ENCODE results near the gene TMEM130. TPM values are rescaled to one million over a fixed set of nuclear protein-coding genes. Genes with fewer than 3 reads are reported as not detected.

The TMEM130 gene
- total and polyA plus RNA-seq, 2 experiments from 2014 or later, result 1.5 to 2.0 TPM

DNA sequence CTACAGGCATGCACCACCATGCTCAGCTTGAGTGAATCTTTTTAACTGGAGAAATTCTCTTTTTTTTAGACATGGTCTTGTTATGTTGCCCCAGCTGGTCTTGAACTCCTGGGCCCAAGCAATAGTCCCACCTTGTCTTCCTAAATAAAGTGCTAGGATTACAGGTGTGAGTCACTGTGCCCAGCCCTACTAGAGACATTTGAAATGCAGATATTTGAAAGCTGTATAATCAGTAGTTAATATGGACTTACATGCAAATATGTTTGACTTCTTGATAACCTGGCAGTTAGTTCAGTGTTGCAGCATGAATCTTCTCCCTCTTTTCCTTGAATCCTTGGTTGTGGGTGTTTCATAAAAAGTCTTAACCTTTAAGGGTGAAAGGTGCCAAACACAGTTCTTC lies 17.2 kb upstream of the TMEM130 start:
- no peak overlapping the region for H3K27ac ChIP-seq (ENCODE audit: low read depth)
- peaks cover 17% of the 10 kb centered on the region for H3K79me2 ChIP-seq (replicated peaks; ENCODE audit: insufficient read depth)
- no peaks in the 10 kb centered on the region for H3K9me2 ChIP-seq (ENCODE audit: insufficient read depth)
- Mint-ChIP-seq H3K36me3 (ENCODE audit: low read depth) (peaks cover 69% of the 10 kb centered on the region), H3K4me1 (no peaks in the 10 kb centered on the region), H3K9me3 (no peaks in the 10 kb centered on the region), H3K27me3 (ENCODE audit: insufficient read depth, low read depth, poor library complexity) (no peaks in the 10 kb centered on the region), H3K27ac (no peak overlapping the region), H3K4me3 (no peak overlapping the region)
- H3K4me1 ChIP-seq (ENCODE audit: insufficient read depth), result no peaks in the 10 kb centered on the region
- peaks cover 25% of the 10 kb centered on the region for H3K36me3 ChIP-seq (ENCODE audit: insufficient read depth)
- H3K27me3 ChIP-seq (ENCODE audit: insufficient read depth), result no peaks in the 10 kb centered on the region
- H3F3A ChIP-seq (replicated peaks; ENCODE audit: low read depth), result no peaks in the 10 kb centered on the region
- TF ChIP-seq, protein P1, sequence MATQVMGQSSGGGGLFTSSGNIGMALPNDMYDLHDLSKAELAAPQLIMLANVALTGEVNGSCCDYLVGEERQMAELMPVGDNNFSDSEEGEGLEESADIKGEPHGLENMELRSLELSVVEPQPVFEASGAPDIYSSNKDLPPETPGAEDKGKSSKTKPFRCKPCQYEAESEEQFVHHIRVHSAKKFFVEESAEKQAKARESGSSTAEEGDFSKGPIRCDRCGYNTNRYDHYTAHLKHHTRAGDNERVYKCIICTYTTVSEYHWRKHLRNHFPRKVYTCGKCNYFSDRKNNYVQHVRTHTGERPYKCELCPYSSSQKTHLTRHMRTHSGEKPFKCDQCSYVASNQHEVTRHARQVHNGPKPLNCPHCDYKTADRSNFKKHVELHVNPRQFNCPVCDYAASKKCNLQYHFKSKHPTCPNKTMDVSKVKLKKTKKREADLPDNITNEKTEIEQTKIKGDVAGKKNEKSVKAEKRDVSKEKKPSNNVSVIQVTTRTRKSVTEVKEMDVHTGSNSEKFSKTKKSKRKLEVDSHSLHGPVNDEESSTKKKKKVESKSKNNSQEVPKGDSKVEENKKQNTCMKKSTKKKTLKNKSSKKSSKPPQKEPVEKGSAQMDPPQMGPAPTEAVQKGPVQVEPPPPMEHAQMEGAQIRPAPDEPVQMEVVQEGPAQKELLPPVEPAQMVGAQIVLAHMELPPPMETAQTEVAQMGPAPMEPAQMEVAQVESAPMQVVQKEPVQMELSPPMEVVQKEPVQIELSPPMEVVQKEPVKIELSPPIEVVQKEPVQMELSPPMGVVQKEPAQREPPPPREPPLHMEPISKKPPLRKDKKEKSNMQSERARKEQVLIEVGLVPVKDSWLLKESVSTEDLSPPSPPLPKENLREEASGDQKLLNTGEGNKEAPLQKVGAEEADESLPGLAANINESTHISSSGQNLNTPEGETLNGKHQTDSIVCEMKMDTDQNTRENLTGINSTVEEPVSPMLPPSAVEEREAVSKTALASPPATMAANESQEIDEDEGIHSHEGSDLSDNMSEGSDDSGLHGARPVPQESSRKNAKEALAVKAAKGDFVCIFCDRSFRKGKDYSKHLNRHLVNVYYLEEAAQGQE (IDR thresholded peaks at IDR 0.05; ENCODE audit: unreplicated experiment), result no peak
- ATAC-seq (no peak), DNase-seq (ENCODE audit: low spot score) (no peak)
- no peak overlapping the region for H3K4me2 ChIP-seq
- H4K20me1 ChIP-seq (replicated peaks; ENCODE audit: insufficient read depth), result peaks cover 13% of the 10 kb centered on the region
- H2AFZ ChIP-seq, result no peak overlapping the region
- H3K4me3 ChIP-seq, result no peak overlapping the region

DNA sequence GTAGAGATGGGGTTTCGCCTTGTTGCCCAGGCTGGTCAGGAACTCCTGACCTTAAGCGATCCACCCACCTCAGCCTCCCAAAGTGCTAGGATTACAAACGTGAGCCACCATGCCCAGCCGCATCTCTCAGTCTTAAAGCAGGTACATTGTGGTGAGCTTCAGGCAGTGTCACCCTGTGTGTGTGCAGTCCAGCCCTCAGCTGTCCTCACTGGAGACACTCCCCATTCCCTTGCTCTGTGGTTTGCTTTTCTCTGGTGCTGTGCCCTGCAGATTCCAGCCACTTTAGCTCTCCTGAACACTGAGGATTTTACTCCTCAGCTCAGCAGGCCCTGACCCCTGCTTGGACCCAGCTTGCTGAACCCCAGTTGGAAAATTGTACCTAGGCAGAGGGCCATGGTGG lies 14.6 kb upstream of the TMEM130 start:
- Histone ChIP-seq H3K4me3 (no peak overlapping the region), H4K20me1 (replicated peaks; ENCODE audit: insufficient read depth) (peaks cover 20% of the 10 kb centered on the region), H3K4me2 (no peak overlapping the region), H3K79me2 (replicated peaks; ENCODE audit: insufficient read depth) (peaks cover 35% of the 10 kb centered on the region), H3F3A (replicated peaks; ENCODE audit: low read depth) (no peaks in the 10 kb centered on the region), H2AFZ (no peak overlapping the region), H3K27ac (ENCODE audit: low read depth) (no peak overlapping the region), H3K4me1 (ENCODE audit: insufficient read depth) (peaks cover 3% of the 10 kb centered on the region; the same call in 1 of the 2 replicates), H3K27me3 (ENCODE audit: insufficient read depth) (no peaks in the 10 kb centered on the region), H3K36me3 (ENCODE audit: insufficient read depth) (peaks cover 24% of the 10 kb centered on the region), H3K9me2 (ENCODE audit: insufficient read depth) (no peaks in the 10 kb centered on the region)
- Mint-ChIP-seq H3K4me1 (peaks cover 2% of the 10 kb centered on the region; the same call in 1 of the 3 replicates), H3K27ac (no peak overlapping the region), H3K27me3 (ENCODE audit: insufficient read depth, low read depth, poor library complexity) (no peaks in the 10 kb centered on the region), H3K4me3 (no peak overlapping the region), H3K9me3 (no peaks in the 10 kb centered on the region), H3K36me3 (ENCODE audit: low read depth) (peaks cover 65% of the 10 kb centered on the region)
- ATAC-seq, result no peak
- TF ChIP-seq ZNF114 (CRISPR knock-in tag; IDR thresholded peaks at IDR 0.05) (no peak), NANOG (IDR thresholded peaks at IDR 0.05; ENCODE audit: borderline replicate concordance) (no peak), EZH2phosphoT487 (IDR thresholded peaks at IDR 0.05; ENCODE audit: unreplicated experiment) (no peak), POLR2AphosphoS5 (IDR thresholded peaks at IDR 0.05; ENCODE audit: low read depth) (no peak), STAT1 (IDR thresholded peaks at IDR 0.05; ENCODE audit: unreplicated experiment) (no peak), EZH2 (IDR thresholded peaks at IDR 0.05; ENCODE audit: low read depth, unreplicated experiment) (no peak)
- TF ChIP-seq, protein P2, sequence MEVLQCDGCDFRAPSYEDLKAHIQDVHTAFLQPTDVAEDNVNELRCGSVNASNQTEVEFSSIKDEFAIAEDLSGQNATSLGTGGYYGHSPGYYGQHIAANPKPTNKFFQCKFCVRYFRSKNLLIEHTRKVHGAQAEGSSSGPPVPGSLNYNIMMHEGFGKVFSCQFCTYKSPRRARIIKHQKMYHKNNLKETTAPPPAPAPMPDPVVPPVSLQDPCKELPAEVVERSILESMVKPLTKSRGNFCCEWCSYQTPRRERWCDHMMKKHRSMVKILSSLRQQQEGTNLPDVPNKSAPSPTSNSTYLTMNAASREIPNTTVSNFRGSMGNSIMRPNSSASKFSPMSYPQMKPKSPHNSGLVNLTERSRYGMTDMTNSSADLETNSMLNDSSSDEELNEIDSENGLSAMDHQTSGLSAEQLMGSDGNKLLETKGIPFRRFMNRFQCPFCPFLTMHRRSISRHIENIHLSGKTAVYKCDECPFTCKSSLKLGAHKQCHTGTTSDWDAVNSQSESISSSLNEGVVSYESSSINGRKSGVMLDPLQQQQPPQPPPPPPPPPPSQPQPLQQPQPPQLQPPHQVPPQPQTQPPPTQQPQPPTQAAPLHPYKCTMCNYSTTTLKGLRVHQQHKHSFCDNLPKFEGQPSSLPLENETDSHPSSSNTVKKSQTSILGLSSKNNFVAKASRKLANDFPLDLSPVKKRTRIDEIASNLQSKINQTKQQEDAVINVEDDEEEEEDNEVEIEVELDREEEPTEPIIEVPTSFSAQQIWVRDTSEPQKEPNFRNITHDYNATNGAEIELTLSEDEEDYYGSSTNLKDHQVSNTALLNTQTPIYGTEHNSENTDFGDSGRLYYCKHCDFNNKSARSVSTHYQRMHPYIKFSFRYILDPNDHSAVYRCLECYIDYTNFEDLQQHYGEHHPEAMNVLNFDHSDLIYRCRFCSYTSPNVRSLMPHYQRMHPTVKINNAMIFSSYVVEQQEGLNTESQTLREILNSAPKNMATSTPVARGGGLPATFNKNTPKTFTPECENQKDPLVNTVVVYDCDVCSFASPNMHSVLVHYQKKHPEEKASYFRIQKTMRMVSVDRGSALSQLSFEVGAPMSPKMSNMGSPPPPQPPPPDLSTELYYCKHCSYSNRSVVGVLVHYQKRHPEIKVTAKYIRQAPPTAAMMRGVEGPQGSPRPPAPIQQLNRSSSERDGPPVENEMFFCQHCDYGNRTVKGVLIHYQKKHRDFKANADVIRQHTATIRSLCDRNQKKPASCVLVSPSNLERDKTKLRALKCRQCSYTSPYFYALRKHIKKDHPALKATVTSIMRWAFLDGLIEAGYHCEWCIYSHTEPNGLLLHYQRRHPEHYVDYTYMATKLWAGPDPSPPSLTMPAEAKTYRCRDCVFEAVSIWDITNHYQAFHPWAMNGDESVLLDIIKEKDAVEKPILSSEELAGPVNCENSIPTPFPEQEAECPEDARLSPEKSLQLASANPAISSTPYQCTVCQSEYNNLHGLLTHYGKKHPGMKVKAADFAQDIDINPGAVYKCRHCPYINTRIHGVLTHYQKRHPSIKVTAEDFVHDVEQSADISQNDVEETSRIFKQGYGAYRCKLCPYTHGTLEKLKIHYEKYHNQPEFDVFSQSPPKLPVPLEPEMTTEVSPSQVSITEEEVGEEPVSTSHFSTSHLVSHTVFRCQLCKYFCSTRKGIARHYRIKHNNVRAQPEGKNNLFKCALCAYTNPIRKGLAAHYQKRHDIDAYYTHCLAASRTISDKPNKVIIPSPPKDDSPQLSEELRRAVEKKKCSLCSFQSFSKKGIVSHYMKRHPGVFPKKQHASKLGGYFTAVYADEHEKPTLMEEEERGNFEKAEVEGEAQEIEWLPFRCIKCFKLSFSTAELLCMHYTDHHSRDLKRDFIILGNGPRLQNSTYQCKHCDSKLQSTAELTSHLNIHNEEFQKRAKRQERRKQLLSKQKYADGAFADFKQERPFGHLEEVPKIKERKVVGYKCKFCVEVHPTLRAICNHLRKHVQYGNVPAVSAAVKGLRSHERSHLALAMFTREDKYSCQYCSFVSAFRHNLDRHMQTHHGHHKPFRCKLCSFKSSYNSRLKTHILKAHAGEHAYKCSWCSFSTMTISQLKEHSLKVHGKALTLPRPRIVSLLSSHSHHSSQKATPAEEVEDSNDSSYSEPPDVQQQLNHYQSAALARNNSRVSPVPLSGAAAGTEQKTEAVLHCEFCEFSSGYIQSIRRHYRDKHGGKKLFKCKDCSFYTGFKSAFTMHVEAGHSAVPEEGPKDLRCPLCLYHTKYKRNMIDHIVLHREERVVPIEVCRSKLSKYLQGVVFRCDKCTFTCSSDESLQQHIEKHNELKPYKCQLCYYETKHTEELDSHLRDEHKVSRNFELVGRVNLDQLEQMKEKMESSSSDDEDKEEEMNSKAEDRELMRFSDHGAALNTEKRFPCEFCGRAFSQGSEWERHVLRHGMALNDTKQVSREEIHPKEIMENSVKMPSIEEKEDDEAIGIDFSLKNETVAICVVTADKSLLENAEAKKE (CRISPR knock-in tag; IDR thresholded peaks at IDR 0.05), result no peak
- TF ChIP-seq, protein P3, sequence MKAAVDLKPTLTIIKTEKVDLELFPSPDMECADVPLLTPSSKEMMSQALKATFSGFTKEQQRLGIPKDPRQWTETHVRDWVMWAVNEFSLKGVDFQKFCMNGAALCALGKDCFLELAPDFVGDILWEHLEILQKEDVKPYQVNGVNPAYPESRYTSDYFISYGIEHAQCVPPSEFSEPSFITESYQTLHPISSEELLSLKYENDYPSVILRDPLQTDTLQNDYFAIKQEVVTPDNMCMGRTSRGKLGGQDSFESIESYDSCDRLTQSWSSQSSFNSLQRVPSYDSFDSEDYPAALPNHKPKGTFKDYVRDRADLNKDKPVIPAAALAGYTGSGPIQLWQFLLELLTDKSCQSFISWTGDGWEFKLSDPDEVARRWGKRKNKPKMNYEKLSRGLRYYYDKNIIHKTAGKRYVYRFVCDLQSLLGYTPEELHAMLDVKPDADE (IDR thresholded peaks at IDR 0.05), result no peak
- no peak for DNase-seq (ENCODE audit: low spot score)
